ENCODE data around the gene NAA50. TPM values are rescaled to one million over a fixed set of nuclear protein-coding genes. Genes with fewer than 3 reads are reported as not detected.

The NAA50 gene
- total RNA-seq: 54.5 and 126 TPM in 2 replicates

DNA sequence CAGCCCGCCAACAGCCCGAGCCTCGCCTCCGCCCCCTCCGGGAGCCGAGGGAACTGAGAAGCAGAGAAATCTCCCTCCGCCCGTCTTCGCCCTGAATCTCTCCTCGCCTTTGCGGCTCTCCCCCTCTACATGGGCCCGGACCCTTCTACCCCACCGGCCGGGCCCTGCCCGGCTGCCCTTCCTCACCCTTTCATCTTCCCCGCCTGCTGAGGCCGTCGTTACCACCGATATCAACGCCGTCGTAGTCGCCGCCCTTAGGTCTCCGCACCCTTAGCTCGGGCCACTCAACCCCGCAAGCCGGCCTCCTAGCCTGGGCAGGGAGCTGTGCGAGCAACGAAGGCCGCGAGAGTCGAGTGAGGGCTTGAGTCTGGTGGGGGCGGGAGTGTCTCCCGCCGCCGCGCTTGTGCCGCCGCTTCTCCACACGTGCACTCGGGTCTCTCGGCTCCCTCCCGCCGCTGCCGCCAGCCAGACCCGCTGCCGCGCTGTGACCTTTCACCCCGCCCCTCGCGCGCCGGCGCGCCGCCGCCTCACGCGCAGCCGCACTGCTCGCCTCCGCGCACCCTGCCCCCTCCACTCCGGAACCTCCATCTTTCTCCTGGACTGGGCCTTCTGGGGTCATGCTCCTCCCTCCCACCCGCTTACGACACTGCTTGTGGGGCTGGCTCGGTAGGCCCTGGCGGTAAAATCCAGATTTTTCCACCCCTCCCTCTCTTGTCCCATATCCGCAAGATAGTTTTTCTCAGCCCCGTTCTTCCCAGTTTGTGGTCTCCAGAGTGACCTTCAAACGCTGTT is at the start of gene NAA50:
NAA50 (minus strand) TSS at position 494 of the 792 bp plus-strand sequence; CDS start at position 194, 300 bp downstream.

DNA sequence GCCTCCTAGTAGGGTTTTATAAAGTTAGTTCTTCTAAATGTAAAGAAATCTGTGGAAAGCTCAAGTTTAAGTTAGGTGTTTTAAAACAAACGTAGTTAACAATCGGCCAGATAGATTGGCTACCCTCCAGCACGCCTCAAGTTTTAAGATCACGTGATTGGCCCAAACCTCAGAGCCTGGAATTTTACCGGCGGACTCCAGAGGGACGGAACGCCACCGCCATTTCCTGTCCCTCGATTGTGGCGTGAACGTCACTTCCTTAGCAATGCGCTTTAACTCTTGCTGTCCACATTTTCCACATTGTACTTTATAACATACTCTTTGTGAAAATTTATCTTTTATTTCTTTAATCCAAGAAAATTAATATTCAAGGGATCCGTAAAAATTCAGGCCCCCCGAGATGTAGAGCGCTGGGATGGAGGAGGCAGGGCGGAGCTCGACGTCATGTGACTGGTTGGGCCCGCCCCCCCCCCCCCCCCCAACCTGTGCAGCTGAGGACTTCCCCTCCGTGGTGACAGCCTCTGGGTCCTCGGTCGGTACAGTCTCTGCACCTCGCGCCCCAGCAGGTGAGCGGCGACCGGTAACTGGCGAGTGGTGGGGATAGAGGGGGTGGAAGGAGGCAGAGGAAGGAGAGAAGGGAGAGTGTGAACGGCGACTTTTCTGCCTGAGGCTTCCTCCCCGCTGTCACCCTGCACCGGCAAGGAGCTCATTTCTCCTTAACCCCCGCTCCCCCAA is 666 bp upstream of the NAA50 start, which contains the start of gene ATP6V1A:
ATP6V1A (plus strand) TSS at position 488 of the 735 bp plus-strand sequence. CDS start 31,719 bp downstream, outside the sequence.

DNA sequence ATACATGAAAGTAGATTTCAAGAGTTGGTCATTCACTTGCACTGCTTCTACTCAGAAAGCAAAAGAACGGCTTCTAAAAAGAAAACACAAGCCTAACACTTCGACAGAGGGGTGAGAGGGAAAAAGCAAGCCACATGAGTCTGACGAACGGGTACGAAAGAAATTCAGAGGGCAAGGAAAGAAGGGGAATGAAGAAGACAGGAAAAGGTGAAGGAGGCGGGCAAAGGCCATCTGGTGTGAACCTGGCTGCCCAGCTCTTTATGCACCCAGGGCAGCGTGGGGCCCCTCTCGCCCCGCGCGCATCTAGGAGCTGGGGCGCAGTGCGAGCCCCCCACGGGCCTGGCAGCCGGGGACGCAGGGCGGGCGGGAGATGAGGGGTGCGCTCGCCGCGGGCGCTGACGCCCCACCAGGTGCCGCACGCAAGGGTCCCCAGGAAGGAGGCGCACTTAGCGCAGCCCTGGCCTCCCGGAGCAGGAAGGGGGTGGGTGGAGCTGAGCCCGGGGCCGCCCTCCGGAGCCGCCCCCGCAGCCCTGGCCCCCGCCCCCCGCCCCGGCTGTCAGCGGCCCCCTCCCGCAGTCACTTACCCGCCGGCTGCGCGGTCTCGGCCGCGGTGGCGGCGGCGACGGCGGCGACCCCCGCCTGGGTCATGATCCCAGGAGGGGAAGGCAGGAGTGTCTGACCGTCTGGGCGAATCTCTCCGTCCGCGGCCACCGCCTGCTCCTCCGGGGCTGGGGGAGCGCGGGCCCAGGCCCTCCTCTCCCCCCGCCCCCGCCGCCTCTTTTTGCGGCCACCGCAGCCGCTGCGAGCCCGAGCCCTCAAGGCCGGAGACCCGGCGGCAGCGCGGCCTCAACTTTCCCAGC is 50.0 kb downstream of the NAA50 start, which contains the start of gene USF3:
USF3 (minus strand) TSS at position 857 of the 860 bp plus-strand sequence. CDS start 21,764 bp downstream, outside the sequence.

Other genes with a start within 250 kb of the NAA50 start
- gene SPICE1, start 231.1 kb downstream of the NAA50 start, total RNA-seq: 11.6 and 15.0 TPM in 2 replicates
- not detected in 2 replicates for gene SIDT1, start 213.7 kb downstream of the NAA50 start, total RNA-seq
- gene USF3, start 49.6 kb downstream of the NAA50 start, total RNA-seq: 11.5 and 14.1 TPM in 2 replicates
- gene ATP6V1A, start 786 bp upstream of the NAA50 start, total RNA-seq: 34.2 and 36.9 TPM in 2 replicates
- gene GRAMD1C, start 92.5 kb upstream of the NAA50 start, total RNA-seq: 1.6 and 1.8 TPM in 2 replicates
- 0.56 and 1.1 TPM in 2 replicates for gene ZDHHC23, start 201.8 kb upstream of the NAA50 start, total RNA-seq

Measured in cardiac ventricle fibroblast (primary cell).